SK-N-MC (cell line): ENCODE data around the gene R3HDM4.
"Not testable (repeated sequence)": the region's sequence is repeated elsewhere in the genome, so short reads cannot be mapped to it uniquely, and the experiment has no call there.

Source experiments
- DNase-seq: peaks from one replicate; pipeline ENCODE4 v3.0.0-alpha.2; 2011; ENCODE audit warnings: low read depth, low spot score
- H3K27ac ChIP-seq: fragments of 200-600 bp; sonication (generic); 2 replicates; pipeline ENCODE4 v1.5.1; 2016; ENCODE audit warnings: mixed run types
- H3K36me3 ChIP-seq: fragments of 200-600 bp; sonication (generic); 2 replicates; pipeline ENCODE4 v1.6.1; 2017; ENCODE audit warnings: antibody characterized with exemption, low read length, mixed read lengths; ENCODE audit not compliant: insufficient read depth
- H3K4me3 ChIP-seq: fragments of 200-600 bp; sonication (generic); 2 replicates; pipeline ENCODE4 v1.5.1; 2016
- H3K9ac ChIP-seq: fragments of 200-600 bp; sonication (generic); 2 replicates; pipeline ENCODE4 v1.8.0; 2017; ENCODE audit warnings: mixed run types, mixed read lengths; ENCODE audit not compliant: insufficient read length
- H3K9me3 ChIP-seq: fragments of 200-600 bp; sonication (generic); 2 replicates; pipeline ENCODE4 v1.6.1; 2017; ENCODE audit warnings: low read depth, mild to moderate bottlenecking, antibody characterized with exemption, low read length, moderate library complexity, mixed read lengths
- EZH2 ChIP-seq: fragments of 200-600 bp; sonication (generic); IDR thresholded peaks from one replicate; pipeline ENCODE4 v1.6.1; 2017; ENCODE audit warnings: antibody characterized with exemption
- FOXP2 ChIP-seq: optimal IDR thresholded peaks from 2 replicates; pipeline ENCODE3; 2011; ENCODE audit warnings: mild to moderate bottlenecking, moderate library complexity; ENCODE audit not compliant: insufficient read depth; ENCODE audit errors: extremely low read length, control extremely low read depth
- POLR2AphosphoS5 ChIP-seq: IDR thresholded peaks from 2 replicates; pipeline ENCODE4 v1.6.1; 2012; ENCODE audit warnings: mild to moderate bottlenecking, low read depth, low read length, borderline replicate concordance

Gene R3HDM4

DNA sequence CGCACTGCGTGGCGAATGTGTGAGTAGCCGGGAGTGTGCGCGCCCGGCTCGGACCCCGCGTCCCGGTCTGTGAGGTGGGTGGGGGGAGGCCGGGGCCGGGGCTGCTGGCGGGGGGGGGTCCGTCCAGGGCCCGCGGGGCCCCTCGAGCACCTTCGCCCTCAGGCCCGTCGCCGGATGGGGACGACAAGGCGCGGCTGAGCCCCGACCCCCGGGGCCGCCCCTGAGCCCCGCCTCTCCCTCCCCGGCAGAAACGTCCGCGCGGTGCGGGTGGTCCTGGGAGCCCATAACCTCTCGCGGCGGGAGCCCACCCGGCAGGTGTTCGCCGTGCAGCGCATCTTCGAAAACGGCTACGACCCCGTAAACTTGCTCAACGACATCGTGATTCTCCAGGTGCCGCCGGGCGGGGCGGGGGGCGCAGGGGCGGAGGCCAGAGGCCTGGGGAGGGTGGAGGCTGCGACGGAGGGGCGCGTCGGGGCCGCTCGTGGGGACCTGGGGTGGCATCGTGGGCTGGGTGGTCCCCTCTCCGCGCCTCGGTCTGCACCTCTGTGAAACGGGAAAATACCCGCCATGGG, 59.9 kb downstream of the R3HDM4 start:
- no peak overlapping the region for H3K9ac ChIP-seq
- H3K9me3 ChIP-seq, result no peaks in the 10 kb centered on the region
- DNase-seq, result no peak
- H3K4me3 ChIP-seq, result no peak overlapping the region
- H3K27ac ChIP-seq, result no peak overlapping the region
- no peaks in the 10 kb centered on the region for H3K36me3 ChIP-seq
- TF ChIP-seq FOXP2 (no peak), EZH2 (no peak), POLR2AphosphoS5 (no peak)

DNA sequence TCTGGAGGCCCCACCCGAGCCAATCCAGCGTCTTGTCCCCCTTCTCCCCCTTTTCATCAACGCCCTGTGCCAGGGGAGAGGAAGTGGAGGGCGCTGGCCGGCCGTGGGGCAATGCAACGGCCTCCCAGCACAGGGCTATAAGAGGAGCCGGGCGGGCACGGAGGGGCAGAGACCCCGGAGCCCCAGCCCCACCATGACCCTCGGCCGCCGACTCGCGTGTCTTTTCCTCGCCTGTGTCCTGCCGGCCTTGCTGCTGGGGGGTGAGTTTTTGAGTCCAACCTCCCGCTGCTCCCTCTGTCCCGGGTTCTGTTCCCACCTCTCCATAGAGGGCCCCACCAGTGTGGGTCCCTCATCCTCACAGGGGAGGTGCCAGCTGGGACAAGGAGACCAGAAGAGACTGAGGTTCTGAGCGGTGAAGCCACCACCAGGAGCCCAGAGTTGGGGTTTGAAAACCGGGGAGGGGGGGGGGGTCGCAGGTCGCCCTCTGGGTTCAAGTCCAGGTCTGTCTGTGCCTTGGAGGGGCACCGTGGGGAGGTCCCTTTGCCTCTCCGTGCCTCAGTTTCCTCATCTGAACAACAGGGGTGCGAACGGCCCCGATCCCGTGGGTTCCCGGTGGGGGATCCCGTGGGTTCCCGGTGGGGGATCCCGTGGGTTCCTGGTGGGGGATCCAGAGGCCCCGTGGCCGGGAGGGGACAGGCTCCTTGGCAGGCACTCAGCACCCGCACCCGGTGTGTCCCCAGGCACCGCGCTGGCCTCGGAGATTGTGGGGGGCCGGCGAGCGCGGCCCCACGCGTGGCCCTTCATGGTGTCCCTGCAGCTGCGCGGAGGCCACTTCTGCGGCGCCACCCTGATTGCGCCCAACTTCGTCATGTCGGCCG, 60.6 kb downstream of the R3HDM4 start, which contains the start of gene ELANE:
ELANE (plus strand) TSS at position 168 of the 878 bp plus-strand sequence; CDS start at position 194, 26 bp downstream.
- H3K27ac ChIP-seq, result no peak within 1 kb of the TSS

DNA sequence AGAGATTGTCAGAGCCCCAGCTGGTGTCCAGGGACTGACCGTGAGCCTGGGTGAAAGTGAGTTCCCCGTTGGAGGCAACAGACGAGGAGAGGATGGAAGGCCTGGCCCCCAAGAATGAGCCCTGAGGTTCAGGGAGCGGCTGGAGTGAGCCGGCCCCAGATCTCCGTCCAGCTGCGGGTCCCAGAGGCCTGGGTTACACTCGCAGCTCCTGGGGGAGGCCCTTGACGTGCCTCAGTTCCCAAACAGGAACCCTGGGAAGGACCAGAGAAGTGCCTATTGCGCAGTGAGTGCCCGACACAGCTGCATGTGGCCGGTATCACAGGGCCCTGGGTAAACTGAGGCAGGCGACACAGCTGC, 62.1 kb downstream of the R3HDM4 start:
- Histone ChIP-seq H3K27ac (no peak overlapping the region), H3K9ac (no peak overlapping the region)

More for the DNA sequence above, 60.6 kb downstream of the R3HDM4 start, which contains the start of gene ELANE:
- Histone ChIP-seq H3K9ac (no peak within 1 kb of the TSS), H3K36me3 (no peaks in the 10 kb centered on the region), H3K4me3 (no peak within 1 kb of the TSS), H3K9me3 (no peaks in the 10 kb centered on the region)
- no peak for TF ChIP-seq EZH2
- TF ChIP-seq FOXP2, result no peak
- no peak for TF ChIP-seq POLR2AphosphoS5
- DNase-seq, result no peak

DNA sequence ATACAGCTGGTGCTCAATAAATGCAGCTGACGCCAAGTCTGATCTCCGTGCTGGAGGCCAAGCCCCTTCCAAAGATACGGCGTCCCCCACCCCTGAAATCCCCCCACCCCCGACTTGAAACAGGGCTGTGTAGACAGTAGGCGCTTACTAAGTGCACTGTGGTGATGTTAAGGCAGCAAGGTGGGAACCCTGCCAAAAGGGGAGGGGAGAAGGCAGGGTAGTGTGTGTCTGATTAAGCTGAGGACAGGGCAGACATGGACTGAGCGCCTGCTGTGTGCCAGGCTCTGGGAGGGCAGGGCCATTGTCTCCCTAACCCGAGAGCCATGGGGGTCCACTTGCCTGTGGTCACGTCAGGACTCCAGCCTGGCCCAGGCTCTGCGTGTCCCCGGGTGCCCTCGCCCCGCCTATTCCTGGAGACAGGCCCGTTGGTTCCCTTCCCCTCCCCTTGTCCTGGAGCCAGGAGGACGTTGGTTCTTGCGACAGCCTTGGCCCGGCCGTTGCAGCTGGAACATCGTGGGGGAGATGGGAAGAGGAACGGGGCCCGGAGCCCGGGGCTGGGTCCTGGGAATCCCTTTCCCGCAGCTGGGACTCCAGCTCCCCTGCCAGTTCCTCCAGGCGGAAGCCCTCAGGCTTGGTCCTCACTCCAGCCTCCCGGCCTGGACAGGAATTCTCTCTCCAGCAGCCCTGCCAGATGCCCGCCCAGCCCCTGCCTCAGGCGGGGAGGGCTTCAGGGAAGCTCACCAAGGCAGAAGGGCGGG, 62.6 kb downstream of the R3HDM4 start:
- DNase-seq, result no peak
- TF ChIP-seq FOXP2 (no peak), EZH2 (no peak), POLR2AphosphoS5 (no peak)
- no peaks in the 10 kb centered on the region for H3K9me3 ChIP-seq
- H3K27ac ChIP-seq, result no peak overlapping the region
- no peak overlapping the region for H3K9ac ChIP-seq
- no peaks in the 10 kb centered on the region for H3K36me3 ChIP-seq
- H3K4me3 ChIP-seq, result no peak overlapping the region

More for the DNA sequence above, 62.1 kb downstream of the R3HDM4 start:
- DNase-seq, result no peak
- no peak for TF ChIP-seq EZH2
- TF ChIP-seq POLR2AphosphoS5, result no peak
- TF ChIP-seq FOXP2, result no peak
- no peaks in the 10 kb centered on the region for H3K36me3 ChIP-seq
- no peaks in the 10 kb centered on the region for H3K9me3 ChIP-seq
- H3K4me3 ChIP-seq, result no peak overlapping the region

DNA sequence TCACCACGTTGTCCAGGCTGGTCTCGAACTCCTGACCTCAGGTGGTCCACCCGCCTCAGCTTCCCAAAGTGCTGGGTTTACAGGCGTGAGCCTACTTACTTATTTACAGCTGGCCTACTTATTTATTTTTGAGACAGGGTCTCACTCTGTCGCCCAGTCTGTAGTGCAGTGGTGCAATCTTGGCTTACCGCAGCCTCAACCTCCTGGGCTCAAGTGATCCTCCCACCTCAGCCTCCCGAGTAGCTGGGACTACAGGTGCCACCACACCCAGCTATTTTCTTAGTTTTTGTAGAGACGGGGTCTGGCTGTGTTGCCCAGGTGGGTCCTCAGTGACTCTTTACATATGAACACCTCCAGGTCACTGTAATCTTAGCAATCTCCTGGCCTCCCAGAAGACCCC, 63.8 kb downstream of the R3HDM4 start:
- not testable (repeated sequence) for DNase-seq, H3K4me3 ChIP-seq, H3K36me3 ChIP-seq, H3K9me3 ChIP-seq, H3K9ac ChIP-seq, H3K27ac ChIP-seq

DNA sequence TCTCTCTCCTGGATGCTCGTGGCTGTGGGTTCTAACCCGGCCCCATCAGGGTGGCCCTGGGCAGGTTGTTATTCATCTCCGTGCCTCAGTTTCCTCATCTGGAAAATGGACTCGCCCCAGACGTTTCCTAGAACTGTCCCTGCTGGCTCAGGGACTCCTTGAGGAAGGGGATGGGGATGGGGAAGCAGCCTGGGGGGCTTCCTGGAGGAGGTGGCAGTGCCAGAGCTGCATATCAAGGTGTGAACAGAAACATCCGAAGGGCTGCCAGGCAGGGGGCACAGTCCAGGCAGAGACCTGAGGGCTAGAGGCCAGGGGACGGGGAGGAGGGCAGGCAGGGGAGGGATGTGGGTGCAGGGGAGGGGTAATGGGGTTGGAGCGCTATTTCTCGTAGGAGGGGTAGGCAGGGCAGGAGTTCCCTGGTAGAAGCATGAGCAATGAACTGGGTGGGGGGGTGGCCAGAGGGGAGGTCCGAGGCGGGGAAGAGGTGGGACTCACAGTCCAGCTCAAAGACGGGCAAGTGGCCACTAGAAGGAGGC, 64.6 kb downstream of the R3HDM4 start:
- H3K9me3 ChIP-seq, result no peaks in the 10 kb centered on the region
- no peak for DNase-seq
- TF ChIP-seq EZH2 (no peak), FOXP2 (no peak), POLR2AphosphoS5 (no peak)
- no peaks in the 10 kb centered on the region for H3K36me3 ChIP-seq
- no peak overlapping the region for H3K9ac ChIP-seq
- no peak overlapping the region for H3K27ac ChIP-seq
- no peak overlapping the region for H3K4me3 ChIP-seq
